ENCODE results near the gene MMP24OS.
"Not testable (repeated sequence)": the region's sequence is repeated elsewhere in the genome, so short reads cannot be mapped to it uniquely, and the experiment has no call there.

MMP24OS gene

DNA sequence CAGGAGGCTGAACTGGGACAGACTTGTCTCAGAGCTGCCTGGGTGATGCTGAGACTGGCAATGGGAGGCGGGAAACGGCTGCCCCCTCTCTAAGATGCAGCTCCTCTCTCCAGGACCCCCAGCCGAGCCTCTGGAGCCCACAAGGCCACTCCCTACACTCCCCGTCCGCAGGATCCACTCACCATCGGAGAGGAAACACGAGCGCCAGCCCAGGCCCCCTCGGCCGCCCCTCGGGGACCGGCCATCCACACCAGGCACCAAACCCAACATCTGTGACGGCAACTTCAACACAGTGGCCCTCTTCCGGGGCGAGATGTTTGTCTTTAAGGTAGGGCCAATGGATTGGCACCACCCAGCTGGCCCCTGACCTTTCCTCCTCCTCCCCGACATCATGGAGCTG is 10.8 kb downstream of the MMP24OS start:
- Mint-ChIP-seq H3K36me3 (ENCODE audit: low read depth) (peaks cover 85% of the 10 kb centered on the region), H3K9me3 (no peaks in the 10 kb centered on the region), H3K27me3 (no peaks in the 10 kb centered on the region), H3K27ac (no peak overlapping the region), H3K4me1 (ENCODE audit: low read depth) (peaks cover 10% of the 10 kb centered on the region), H3K4me3 (no peak overlapping the region)
- intact Hi-C loops (cut with micrococcal nuclease) = no loop called here

DNA sequence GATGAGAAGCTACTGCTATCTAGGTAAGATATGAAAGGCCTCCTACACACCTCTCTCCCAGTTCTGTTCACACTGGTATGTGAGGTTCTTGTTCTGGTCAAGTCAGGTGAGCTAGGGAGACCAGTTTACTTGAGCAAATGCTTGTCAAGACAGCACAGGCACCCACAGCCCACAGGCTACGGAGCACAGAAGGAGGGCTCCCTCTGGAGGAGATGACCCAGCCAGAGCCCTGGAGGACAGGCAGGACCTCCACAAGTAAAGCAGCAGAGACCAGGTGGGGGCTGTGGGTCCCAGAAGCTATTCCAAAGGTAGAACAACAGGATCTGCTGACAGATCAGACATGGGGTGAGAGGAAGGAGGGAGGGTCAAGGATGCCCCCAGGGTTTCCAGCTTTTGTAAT is 13.2 kb downstream of the MMP24OS start:
- H3K27me3 Mint-ChIP-seq = no peaks in the 10 kb centered on the region
- H3K4me1 Mint-ChIP-seq (ENCODE audit: low read depth) = peaks cover 10% of the 10 kb centered on the region
- H3K4me3 Mint-ChIP-seq = no peak overlapping the region
- no peak overlapping the region for H3K27ac Mint-ChIP-seq
- intact Hi-C loops (cut with micrococcal nuclease) = no loop called here
- H3K9me3 Mint-ChIP-seq = no peaks in the 10 kb centered on the region
- peaks cover 84% of the 10 kb centered on the region for H3K36me3 Mint-ChIP-seq (ENCODE audit: low read depth)

DNA sequence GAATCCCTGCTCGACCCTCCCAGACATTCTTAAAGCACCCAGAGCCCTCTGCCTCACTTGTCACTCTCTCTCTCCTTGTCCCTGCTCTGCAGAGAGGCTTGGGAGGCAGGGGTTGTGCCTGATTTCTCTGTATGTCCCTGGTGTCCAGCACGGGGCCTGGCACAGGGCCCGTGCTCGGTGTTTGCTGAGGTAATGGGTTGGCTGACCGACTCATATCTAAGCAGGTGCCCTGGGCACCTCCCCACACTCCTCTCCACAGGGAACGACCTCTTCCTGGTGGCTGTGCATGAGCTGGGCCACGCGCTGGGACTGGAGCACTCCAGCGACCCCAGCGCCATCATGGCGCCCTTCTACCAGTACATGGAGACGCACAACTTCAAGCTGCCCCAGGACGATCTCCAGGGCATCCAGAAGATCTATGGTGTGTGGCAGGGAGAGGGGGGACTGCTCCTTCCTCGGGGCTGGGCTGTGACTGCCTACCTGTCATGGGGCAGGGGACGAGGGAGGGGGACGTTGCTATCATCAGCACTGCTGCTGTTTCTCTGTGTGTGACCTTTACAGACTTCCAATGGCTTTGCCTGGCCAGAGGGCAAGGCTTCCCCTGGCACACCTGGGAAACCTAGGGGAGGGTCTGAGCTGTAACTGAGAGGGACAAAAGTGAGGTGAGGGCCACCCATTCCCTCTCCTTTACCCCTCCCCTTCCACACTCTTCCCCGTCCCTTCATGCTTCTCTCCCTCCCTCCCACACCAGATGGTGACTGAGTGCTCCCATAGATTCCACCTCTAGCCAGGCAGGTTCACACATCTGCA is 14.2 kb downstream of the MMP24OS start:
- intact Hi-C loops (cut with micrococcal nuclease) = no loop called here
- Mint-ChIP-seq H3K4me1 (ENCODE audit: low read depth) (peaks cover 10% of the 10 kb centered on the region), H3K4me3 (no peak overlapping the region), H3K27me3 (no peaks in the 10 kb centered on the region), H3K9me3 (no peaks in the 10 kb centered on the region), H3K36me3 (ENCODE audit: low read depth) (peaks cover 75% of the 10 kb centered on the region), H3K27ac (no peak overlapping the region)

DNA sequence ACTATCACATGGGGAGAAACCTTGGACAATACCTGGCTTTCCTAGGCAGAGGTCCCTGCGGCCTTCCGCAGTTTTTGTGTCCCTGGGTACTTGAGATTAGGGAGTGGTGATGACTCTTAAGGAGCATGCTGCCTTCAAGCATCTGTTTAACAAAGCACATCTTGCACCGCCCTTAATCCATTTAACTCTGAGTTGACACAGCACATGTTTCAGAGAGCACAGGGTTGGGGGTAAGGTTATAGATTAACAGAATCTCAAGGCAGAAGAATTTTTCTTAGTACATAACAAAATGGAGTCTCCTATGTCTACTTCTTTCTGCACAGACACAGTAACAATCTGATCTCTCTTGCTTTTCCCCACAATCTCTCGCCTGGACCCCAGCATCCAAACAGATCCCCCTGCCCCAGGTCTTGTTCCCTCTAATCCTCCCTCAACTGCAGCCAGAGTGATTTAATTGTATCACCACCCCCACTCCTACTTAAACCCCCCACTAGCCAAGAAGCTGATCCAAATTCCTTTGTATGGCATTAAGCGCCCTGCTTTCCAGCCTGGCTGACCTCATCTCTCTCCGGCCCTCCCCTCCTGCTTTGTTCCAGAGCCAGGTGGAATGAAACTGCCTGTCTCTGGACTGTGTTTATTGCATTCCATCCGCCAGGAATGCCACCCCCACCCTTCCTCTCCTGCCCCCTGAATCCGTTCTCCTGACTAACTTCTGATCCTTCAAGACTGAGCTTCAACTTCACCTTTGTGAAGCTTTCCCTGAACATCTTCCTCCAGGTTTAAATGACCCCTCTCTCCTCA is 15.0 kb downstream of the MMP24OS start:
- H3K27ac Mint-ChIP-seq; H3K9me3 Mint-ChIP-seq; H3K27me3 Mint-ChIP-seq; intact Hi-C loops (cut with micrococcal nuclease); H3K4me3 Mint-ChIP-seq: not testable (repeated sequence)
- H3K4me1 Mint-ChIP-seq (ENCODE audit: low read depth) = peaks cover 15% of the 10 kb centered on the region
- peaks cover 72% of the 10 kb centered on the region for H3K36me3 Mint-ChIP-seq (ENCODE audit: low read depth)

DNA sequence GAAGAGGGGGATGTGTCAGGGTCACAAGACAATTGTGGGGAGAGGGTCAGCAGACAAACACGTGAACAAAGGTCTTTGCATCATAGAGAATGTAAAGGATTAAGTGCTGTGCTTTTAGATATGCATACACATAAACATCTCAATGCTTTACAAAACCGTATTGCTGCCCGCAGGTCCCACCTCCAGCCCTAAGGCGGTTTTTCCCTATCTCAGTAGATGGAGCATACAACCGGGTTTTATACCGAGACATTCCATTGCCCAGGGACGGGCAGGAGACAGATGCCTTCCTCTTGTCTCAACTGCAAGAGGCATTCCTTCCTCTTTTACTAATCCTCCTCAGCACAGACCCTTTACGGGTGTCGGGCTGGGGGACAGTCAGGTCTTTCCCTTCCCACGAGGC is 15.6 kb downstream of the MMP24OS start:
- H3K27me3 Mint-ChIP-seq; H3K27ac Mint-ChIP-seq; intact Hi-C loops (cut with micrococcal nuclease); H3K9me3 Mint-ChIP-seq; H3K4me3 Mint-ChIP-seq: not testable (repeated sequence)
- Mint-ChIP-seq H3K36me3 (ENCODE audit: low read depth) (peaks cover 68% of the 10 kb centered on the region), H3K4me1 (ENCODE audit: low read depth) (peaks cover 19% of the 10 kb centered on the region)

DNA sequence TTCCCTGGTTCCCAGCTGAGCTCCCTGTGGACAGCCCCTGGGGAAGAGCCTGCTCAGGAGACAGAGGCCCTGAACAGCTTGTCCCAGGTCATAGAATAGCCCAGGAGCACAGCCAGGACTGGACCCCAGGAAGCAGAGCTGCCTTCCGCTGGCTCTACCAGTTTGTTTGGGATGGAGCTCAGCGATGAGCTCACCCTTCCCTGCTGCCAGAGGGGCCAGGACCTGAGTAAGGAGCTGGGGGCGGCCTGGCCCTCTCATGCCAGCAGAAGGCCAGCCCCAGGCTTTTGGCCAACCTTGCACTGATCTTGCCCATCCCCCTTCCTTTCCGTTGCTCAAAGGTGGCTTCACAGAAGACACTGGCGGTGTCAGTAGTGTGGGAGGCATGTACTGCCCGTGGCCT is 17.5 kb downstream of the MMP24OS start:
- no peaks in the 10 kb centered on the region for H3K9me3 Mint-ChIP-seq
- H3K36me3 Mint-ChIP-seq (ENCODE audit: low read depth) = peaks cover 65% of the 10 kb centered on the region
- H3K27me3 Mint-ChIP-seq = no peaks in the 10 kb centered on the region
- H3K27ac Mint-ChIP-seq = no peak overlapping the region
- intact Hi-C loops (cut with micrococcal nuclease) = no loop called here
- peaks cover 19% of the 10 kb centered on the region for H3K4me1 Mint-ChIP-seq (ENCODE audit: low read depth)
- no peak overlapping the region for H3K4me3 Mint-ChIP-seq

DNA sequence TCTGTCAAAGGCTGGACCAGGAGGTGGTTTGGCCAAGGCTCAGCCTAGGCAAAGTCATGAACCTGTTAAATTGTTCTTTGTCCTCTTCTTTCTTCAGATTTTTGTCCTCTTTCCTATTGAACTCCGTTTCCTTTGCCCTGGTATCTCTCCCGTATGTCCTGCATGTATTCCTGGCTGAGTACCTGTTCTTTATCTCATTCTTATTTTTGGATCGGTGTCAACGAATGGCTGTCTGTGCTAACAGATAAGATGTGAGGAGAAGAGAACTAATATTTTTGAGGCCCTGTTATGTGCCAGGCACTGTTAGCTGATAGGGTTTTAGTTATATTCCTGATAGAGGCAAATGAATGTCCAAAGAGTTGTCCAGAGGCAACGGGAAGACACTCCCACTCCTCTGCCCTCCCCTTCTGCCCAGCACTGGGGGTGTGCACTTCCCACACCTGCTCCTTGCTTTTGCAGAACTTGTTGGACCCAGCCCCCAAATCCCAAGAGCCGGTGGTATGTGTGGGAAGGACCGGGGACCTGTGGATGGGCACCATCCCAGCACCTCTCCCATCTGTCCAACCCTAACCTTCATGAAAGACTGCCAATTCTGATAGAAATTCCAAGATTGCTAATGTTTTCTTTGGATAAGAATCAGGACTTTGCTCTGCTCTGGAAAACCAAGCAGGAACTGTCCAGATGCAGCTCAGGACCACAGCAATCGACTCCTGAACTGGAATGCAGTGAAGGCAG is 20.6 kb downstream of the MMP24OS start:
- Mint-ChIP-seq H3K27ac (no peak overlapping the region), H3K4me3 (no peak overlapping the region), H3K36me3 (ENCODE audit: low read depth) (peaks cover 57% of the 10 kb centered on the region), H3K4me1 (ENCODE audit: low read depth) (peaks cover 9% of the 10 kb centered on the region), H3K27me3 (no peaks in the 10 kb centered on the region), H3K9me3 (no peaks in the 10 kb centered on the region)
- intact Hi-C loops (cut with micrococcal nuclease) = no loop called here

DNA sequence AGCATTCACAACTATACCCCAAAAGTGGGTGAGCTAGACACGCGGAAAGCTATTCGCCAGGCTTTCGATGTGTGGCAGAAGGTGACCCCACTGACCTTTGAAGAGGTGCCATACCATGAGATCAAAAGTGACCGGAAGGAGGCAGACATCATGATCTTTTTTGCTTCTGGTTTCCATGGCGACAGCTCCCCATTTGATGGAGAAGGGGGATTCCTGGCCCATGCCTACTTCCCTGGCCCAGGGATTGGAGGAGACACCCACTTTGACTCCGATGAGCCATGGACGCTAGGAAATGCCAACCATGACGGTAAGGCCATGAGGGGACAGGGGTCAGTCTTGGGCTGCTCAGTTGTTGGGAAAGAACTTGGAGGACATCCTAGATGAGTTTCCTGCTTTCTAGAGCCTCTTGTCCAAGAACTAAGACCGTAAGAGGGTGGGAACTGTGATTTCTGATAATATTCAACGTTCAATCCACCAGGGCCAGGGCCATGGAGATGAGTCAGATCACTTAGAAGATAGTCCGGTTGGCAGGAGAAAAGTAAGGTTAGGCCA is 23.4 kb downstream of the MMP24OS start:
- Mint-ChIP-seq H3K9me3 (no peaks in the 10 kb centered on the region), H3K27ac (no peak overlapping the region), H3K27me3 (no peaks in the 10 kb centered on the region), H3K4me3 (no peak overlapping the region), H3K4me1 (ENCODE audit: low read depth) (peaks cover 23% of the 10 kb centered on the region), H3K36me3 (ENCODE audit: low read depth) (peaks cover 40% of the 10 kb centered on the region)
- intact Hi-C loops (cut with micrococcal nuclease) = no loop called here

DNA sequence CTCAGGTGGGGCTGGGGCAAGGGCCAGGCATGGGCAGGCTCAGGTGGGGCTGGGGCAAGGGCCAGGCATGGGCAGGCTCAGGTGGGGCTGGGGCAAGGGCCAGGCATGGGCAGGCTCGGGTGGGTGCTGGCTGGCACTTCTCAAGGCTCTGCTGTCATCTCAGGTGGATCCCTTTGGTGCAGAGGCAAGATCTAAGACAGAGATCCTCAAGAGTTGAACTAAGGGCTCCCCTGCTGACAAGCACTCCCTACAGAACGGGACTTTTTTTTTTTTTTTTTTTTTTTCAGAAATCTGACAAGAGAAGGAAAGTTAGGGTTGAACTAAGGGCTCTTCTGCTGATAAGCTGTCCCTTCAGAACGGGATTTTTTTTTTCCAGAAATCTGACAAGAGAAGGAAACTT is 24.9 kb downstream of the MMP24OS start:
- H3K4me1 Mint-ChIP-seq (ENCODE audit: low read depth) = peaks cover 18% of the 10 kb centered on the region
- no peaks in the 10 kb centered on the region for H3K27me3 Mint-ChIP-seq
- intact Hi-C loops (cut with micrococcal nuclease) = no loop called here
- H3K9me3 Mint-ChIP-seq = no peaks in the 10 kb centered on the region
- H3K4me3 Mint-ChIP-seq = no peak overlapping the region
- peaks cover 33% of the 10 kb centered on the region for H3K36me3 Mint-ChIP-seq (ENCODE audit: low read depth)
- no peak overlapping the region for H3K27ac Mint-ChIP-seq

DNA sequence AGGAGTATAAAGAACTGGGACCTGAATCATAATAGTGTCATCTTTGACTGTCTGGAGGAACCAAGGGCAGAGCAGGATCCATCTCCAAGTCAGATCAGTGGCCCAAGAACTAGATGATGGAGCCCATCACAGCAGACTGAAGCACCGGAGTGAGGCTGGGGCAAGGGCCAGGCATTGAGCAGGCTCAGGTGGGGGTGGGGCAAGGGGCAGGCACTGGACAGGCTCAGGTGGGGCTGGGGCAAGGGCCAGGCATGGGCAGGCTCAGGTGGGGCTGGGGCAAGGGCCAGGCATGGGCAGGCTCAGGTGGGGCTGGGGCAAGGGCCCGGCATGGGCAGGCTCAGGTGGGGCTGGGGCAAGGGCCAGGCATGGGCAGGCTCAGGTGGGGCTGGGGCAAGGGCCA is 25.3 kb downstream of the MMP24OS start:
- Mint-ChIP-seq H3K4me1 (ENCODE audit: low read depth) (peaks cover 14% of the 10 kb centered on the region), H3K36me3 (ENCODE audit: low read depth) (peaks cover 33% of the 10 kb centered on the region)
- H3K4me3 Mint-ChIP-seq; intact Hi-C loops (cut with micrococcal nuclease); H3K27me3 Mint-ChIP-seq; H3K9me3 Mint-ChIP-seq; H3K27ac Mint-ChIP-seq: not testable (repeated sequence)

DNA sequence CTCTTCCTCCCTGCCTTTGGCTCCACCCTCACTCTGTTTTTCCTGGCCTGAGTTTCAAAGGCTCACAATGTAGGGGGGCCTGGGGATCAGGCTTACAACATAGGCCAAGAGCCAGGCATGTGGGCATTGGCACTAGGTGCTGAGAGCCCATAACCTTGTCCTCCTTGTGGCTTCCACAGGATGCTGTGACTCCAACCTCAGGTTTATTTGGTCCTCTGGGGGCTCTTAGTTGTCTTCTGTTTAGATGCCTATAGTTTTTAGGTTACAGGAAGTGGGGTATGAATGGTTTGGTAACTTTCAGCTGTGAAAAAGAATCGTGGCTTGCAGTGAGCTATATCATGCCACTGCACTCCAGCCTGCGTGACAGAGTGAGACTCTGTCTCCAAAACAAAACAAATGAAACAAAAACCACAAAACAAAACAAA is 25.9 kb downstream of the MMP24OS start:
- Mint-ChIP-seq H3K4me3 (no peak overlapping the region), H3K9me3 (no peaks in the 10 kb centered on the region), H3K27ac (no peak overlapping the region), H3K27me3 (no peaks in the 10 kb centered on the region), H3K36me3 (ENCODE audit: low read depth) (peaks cover 29% of the 10 kb centered on the region), H3K4me1 (ENCODE audit: low read depth) (peaks cover 14% of the 10 kb centered on the region)
- intact Hi-C loops (cut with micrococcal nuclease) = no loop called here

DNA sequence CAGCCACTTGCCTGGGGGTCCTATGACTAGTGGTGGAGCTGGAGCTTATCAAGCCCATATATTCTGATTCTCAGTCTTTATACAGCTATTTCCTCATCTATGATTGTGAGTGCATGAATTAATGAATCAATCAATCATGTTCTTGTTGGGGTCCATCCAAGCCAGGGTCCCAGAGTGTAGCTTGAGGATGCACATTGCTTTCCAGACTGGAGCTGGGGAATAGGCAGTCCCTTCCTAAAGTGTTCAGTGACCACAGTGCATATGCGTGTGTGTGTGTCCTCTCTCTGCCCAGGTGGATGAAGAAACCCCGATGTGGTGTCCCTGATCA is 26.3 kb downstream of the MMP24OS start:
- H3K9me3 Mint-ChIP-seq = no peaks in the 10 kb centered on the region
- H3K27ac Mint-ChIP-seq = no peak overlapping the region
- peaks cover 27% of the 10 kb centered on the region for H3K36me3 Mint-ChIP-seq (ENCODE audit: low read depth)
- H3K27me3 Mint-ChIP-seq = no peaks in the 10 kb centered on the region
- H3K4me3 Mint-ChIP-seq = no peak overlapping the region
- intact Hi-C loops (cut with micrococcal nuclease) = no loop called here
- H3K4me1 Mint-ChIP-seq (ENCODE audit: low read depth) = peaks cover 14% of the 10 kb centered on the region

DNA sequence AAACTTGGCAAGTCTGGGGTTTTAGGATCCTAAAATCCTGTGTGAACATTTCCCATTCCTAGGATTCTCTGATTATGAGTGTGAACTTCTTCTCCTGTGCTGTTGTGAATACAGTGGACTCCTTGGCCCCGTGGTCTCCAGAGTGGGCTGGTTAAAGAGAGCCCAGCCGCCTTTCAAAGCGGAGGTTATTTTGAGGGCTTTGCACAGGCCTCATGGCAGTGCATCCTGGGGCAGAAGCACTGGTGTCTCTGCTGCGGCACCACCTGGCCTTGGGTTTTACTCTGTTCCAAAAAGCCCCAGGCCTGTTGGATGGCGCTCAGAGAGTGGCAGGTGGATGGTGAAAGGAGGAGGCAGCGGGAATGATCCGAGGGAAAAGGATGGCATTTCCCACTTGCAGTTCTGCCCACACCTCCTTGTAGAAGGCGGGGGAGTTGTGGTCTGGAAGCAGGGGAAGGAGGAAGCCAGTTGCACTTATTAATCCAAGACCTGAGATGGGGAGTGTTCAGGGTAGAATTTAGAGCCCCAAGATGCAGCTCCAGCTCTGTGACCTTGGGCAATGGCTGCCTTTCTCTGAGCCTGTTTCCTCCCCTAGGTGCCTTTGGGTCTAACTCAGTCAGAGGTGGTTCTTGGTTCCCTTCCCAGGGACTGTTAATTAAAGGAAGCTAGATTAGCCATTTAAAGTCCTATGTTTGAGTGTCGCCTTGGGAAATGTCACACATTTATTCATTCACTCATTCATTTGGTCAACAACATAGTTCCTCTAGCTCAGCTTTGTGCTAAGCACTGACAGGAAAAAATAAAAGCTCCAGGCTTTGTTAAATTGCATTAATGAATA is 29.1 kb downstream of the MMP24OS start:
- Mint-ChIP-seq H3K4me3 (no peak overlapping the region), H3K4me1 (ENCODE audit: low read depth) (peaks cover 14% of the 10 kb centered on the region), H3K27me3 (no peaks in the 10 kb centered on the region), H3K36me3 (ENCODE audit: low read depth) (peaks cover 7% of the 10 kb centered on the region), H3K27ac (no peak overlapping the region), H3K9me3 (no peaks in the 10 kb centered on the region)
- intact Hi-C loops (cut with micrococcal nuclease) = no loop called here
